Measurements from ENCODE around the gene TCP11L2.

DNA sequence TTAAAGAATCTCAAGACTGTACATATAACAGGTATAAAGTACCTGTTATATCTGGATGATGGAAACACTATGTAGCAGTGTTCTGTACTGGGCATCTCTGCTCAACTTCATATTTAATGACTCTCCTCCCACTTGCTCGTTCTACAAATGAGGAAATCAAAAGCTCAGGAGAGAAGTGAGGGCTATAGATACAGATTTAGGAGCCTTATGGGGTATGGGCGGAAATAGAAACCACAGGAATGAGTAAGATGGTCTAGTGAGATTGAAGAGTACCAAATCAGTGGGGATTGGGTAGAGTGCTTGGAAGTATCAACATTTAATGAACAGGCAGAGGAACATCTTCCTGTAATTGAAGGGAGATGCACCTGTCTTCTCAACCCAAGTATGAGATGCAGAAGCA is 31.2 kb downstream of the TCP11L2 start:
- no peak for TF ChIP-seq EP300 (IDR thresholded peaks at IDR 0.05)
- TF ChIP-seq, protein P1, sequence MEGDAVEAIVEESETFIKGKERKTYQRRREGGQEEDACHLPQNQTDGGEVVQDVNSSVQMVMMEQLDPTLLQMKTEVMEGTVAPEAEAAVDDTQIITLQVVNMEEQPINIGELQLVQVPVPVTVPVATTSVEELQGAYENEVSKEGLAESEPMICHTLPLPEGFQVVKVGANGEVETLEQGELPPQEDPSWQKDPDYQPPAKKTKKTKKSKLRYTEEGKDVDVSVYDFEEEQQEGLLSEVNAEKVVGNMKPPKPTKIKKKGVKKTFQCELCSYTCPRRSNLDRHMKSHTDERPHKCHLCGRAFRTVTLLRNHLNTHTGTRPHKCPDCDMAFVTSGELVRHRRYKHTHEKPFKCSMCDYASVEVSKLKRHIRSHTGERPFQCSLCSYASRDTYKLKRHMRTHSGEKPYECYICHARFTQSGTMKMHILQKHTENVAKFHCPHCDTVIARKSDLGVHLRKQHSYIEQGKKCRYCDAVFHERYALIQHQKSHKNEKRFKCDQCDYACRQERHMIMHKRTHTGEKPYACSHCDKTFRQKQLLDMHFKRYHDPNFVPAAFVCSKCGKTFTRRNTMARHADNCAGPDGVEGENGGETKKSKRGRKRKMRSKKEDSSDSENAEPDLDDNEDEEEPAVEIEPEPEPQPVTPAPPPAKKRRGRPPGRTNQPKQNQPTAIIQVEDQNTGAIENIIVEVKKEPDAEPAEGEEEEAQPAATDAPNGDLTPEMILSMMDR (IDR thresholded peaks at IDR 0.05): no peak
- TF ChIP-seq POLR2A (IDR thresholded peaks at IDR 0.05): no peak

Data from ovary (tissue), 3 donors.